GM13977 (cell line): Measurements from ENCODE around the gene KRTAP5-1.

Source experiments
- DNase-seq: peaks from one replicate; pipeline ENCODE4 v3.0.0; 2012; ENCODE audit warnings: low spot score
- CTCF ChIP-seq: IDR thresholded peaks from 2 replicates; pipeline ENCODE4 v1.5.1; 2012; ENCODE audit warnings: mild to moderate bottlenecking, control low read depth; ENCODE audit not compliant: insufficient read depth; ENCODE audit errors: extremely low read depth, missing control alignments
- in situ Hi-C: fragments of 300-500 bp; cut with MboI; formaldehyde crosslinking; loops from one replicate; pipeline ENCODE4 v1.12.0; 2022; ENCODE audit warnings: low sequenced_read_pairs, low pct_unique_long_range_greater_than_20kb, mixed read lengths, inconsistent platforms; ENCODE audit not compliant: unreplicated experiment

Gene KRTAP5-1

GRCh38 chr11:1546077-1546535, 39.0 kb downstream of the KRTAP5-1 start:
- DNase-seq, result no peak
- in situ Hi-C loops, result no loop called here
- no peak for TF ChIP-seq CTCF

- no peak for TF ChIP-seq CTCF
- in situ Hi-C loops, result no loop called here
These were observed 39.7 kb downstream of the KRTAP5-1 start for GRCh38 chr11:1545432-1545831.

GRCh38 chr11:1544536-1544935, 40.5 kb downstream of the KRTAP5-1 start:
- in situ Hi-C loops, result no loop called here
- TF ChIP-seq CTCF, result no peak
- DNase-seq, result no peak

More at GRCh38 chr11:1545432-1545831, 39.7 kb downstream of the KRTAP5-1 start:
- DNase-seq, result no peak

- TF ChIP-seq CTCF, result no peak
- no peak for DNase-seq
- in situ Hi-C loops, result no loop called here
These were observed 41.3 kb downstream of the KRTAP5-1 start for GRCh38 chr11:1543606-1544263.

- DNase-seq, result no peak
- no peak for TF ChIP-seq CTCF
- in situ Hi-C loops, result no loop called here
These were observed 42.8 kb downstream of the KRTAP5-1 start for GRCh38 chr11:1542267-1542666.

GRCh38 chr11:1541474-1542204, 43.4 kb downstream of the KRTAP5-1 start:
- in situ Hi-C loops, result no loop called here
- no peak for TF ChIP-seq CTCF
- DNase-seq, result no peak
